OCI-LY7 (cell line): ENCODE results near the gene RDH16. TPM values are rescaled to one million over a fixed set of nuclear protein-coding genes. Genes with fewer than 3 reads are reported as not detected.

ENCODE experiments used
- Bru-seq: library from RNA; stranded (reverse); fragments of 400-500 nt; gene quantifications from one replicate; lab custom pipeline; 2021; lab: Mats Ljungman, UMichigan
- BruChase-seq, 2 experiments: library from RNA; stranded (reverse); fragments of 400-500 nt; gene quantifications; one replicate each; lab custom pipeline; 2021; lab: Mats Ljungman, UMichigan
- BruUV-seq: library from RNA; stranded (reverse); fragments of 400-500 nt; replicated peaks from 2 replicates; lab custom pipeline; 2021; lab: Mats Ljungman, UMichigan
- CTCF ChIA-PET: fragments of 300-600 bp; sonication (Branson Sonifier 250); formaldehyde crosslinking; loops from one replicate; lab custom pipeline; 2022; ENCODE audit warnings: antibody characterized with exemption; ENCODE audit not compliant: unreplicated experiment; lab: Charles Lee
- POLR2A ChIA-PET: fragments of 300-600 bp; sonication (Branson Sonifier 250); formaldehyde crosslinking; loops from one replicate; lab custom pipeline; 2022; ENCODE audit warnings: antibody characterized with exemption; lab: Charles Lee
- DNase-seq: peaks from one replicate; pipeline ENCODE4 v3.0.0-alpha.2; 2015; ENCODE audit warnings: low spot score
- H2AFZ ChIP-seq: fragments of 200-600 bp; sonication (generic), shearing (Covaris generic); 2 replicates; pipeline ENCODE4 v1.6.1; 2014; ENCODE audit warnings: mild to moderate bottlenecking, antibody characterized with exemption, low read length, moderate library complexity
- H3K27ac ChIP-seq: fragments of 200-600 bp; sonication (generic); 2 replicates; pipeline ENCODE4 v1.5.1; 2014; ENCODE audit warnings: mixed run types, low read depth, mild to moderate bottlenecking, moderate library complexity, low read length, inconsistent platforms; ENCODE audit not compliant: poor library complexity, severe bottlenecking
- H3K36me3 ChIP-seq: fragments of 200-600 bp; sonication (generic); 2 replicates; pipeline ENCODE4 v1.6.1; 2014; ENCODE audit warnings: mild to moderate bottlenecking, antibody characterized with exemption, low read length, moderate library complexity, mixed read lengths; ENCODE audit not compliant: insufficient read depth
- H3K4me1 ChIP-seq: fragments of 200-600 bp; sonication (generic); 2 replicates; pipeline ENCODE4 v1.5.1; 2014; ENCODE audit warnings: mild to moderate bottlenecking, low read length; ENCODE audit not compliant: insufficient read depth, poor library complexity, severe bottlenecking
- H3K4me2 ChIP-seq: fragments of 200-600 bp; sonication (generic); 2 replicates; pipeline ENCODE4 v1.6.1; 2014; ENCODE audit warnings: mild to moderate bottlenecking, low read length
- H3K4me3 ChIP-seq: fragments of 200-600 bp; sonication (generic); 2 replicates; pipeline ENCODE4 v1.5.1; 2014; ENCODE audit warnings: mild to moderate bottlenecking, low read depth, low read length; ENCODE audit not compliant: poor library complexity, severe bottlenecking
- H3K79me2 ChIP-seq: fragments of 200-600 bp; sonication (generic); 2 replicates; pipeline ENCODE4 v1.6.1; 2016; ENCODE audit warnings: low read depth, mild to moderate bottlenecking, low read length, moderate library complexity, mixed read lengths; ENCODE audit not compliant: insufficient read depth
- H3K9me2 ChIP-seq: fragments of 200-600 bp; sonication (generic); 2 replicates; pipeline ENCODE4 v1.6.1; 2016; ENCODE audit warnings: mild to moderate bottlenecking, low read length, mixed read lengths; ENCODE audit not compliant: insufficient read depth
- H3K9me3 ChIP-seq: fragments of 200-600 bp; sonication (generic); 2 replicates; pipeline ENCODE4 v1.6.1; 2014; ENCODE audit warnings: mild to moderate bottlenecking, mixed run types, low read length, mixed read lengths
- H4K20me1 ChIP-seq: fragments of 200-600 bp; sonication (generic); 2 replicates; pipeline ENCODE4 v1.6.1; 2014; ENCODE audit warnings: mild to moderate bottlenecking, antibody characterized with exemption, low read length, moderate library complexity, mixed read lengths; ENCODE audit not compliant: insufficient read depth
- EZH2phosphoT487 ChIP-seq: fragments of 200-600 bp; sonication (generic); IDR thresholded peaks from 2 replicates; pipeline ENCODE4 v1.6.1; 2018; ENCODE audit warnings: low read depth, borderline replicate concordance, mild to moderate bottlenecking, mixed run types, antibody characterized with exemption, low read length, moderate library complexity, mixed read lengths
- intact Hi-C: fragments of 100-400 bp; cut with micrococcal nuclease; formaldehyde crosslinking; loops from one replicate; pipeline ENCODE4 v1.10.0; 2022; ENCODE audit not compliant: unreplicated experiment
- long read RNA-seq: library from polyadenylated mRNA; stranded (forward); transcript quantifications from one replicate; pipeline ENCODE4 v2.0.0, GENCODE V29; 2022
- total RNA-seq, 2 experiments: library from RNA; depleted of rRNA in 1 of 2; stranded (reverse); fragments of >200 nt in 1 of 2; shearing (Covaris generic) in 1 of 2; gene quantifications; 2 replicates each; pipeline ENCODE4 v1.2.3, GENCODE V29; 2014 to 2022
- TF ChIP-seq, protein P1 (sequence below): fragments of 200-600 bp; sonication (generic); conservative IDR thresholded peaks from 2 replicates; pipeline ENCODE4 v1.5.1; 2014; ENCODE audit warnings: mild to moderate bottlenecking, antibody characterized with exemption, low read length, moderate library complexity, mixed read lengths

The RDH16 gene
- total RNA-seq (2014; rRNA removed; shearing (Covaris generic)) = 0.06 and 0.15 TPM in 2 replicates
- 0.13 and 0.41 TPM in 2 replicates for total RNA-seq (2022)
- percentile 18 among the genes with signal in this experiment for Bru-seq, nascent RNA
- percentile 18 among the genes with signal in this experiment for BruChase-seq, experiment 1, labeled RNA remaining after a 6-hour chase
- BruChase-seq, experiment 2, labeled RNA remaining after a 2-hour chase = percentile 30 among the genes with signal in this experiment
- long read RNA-seq = 0 reads

DNA sequence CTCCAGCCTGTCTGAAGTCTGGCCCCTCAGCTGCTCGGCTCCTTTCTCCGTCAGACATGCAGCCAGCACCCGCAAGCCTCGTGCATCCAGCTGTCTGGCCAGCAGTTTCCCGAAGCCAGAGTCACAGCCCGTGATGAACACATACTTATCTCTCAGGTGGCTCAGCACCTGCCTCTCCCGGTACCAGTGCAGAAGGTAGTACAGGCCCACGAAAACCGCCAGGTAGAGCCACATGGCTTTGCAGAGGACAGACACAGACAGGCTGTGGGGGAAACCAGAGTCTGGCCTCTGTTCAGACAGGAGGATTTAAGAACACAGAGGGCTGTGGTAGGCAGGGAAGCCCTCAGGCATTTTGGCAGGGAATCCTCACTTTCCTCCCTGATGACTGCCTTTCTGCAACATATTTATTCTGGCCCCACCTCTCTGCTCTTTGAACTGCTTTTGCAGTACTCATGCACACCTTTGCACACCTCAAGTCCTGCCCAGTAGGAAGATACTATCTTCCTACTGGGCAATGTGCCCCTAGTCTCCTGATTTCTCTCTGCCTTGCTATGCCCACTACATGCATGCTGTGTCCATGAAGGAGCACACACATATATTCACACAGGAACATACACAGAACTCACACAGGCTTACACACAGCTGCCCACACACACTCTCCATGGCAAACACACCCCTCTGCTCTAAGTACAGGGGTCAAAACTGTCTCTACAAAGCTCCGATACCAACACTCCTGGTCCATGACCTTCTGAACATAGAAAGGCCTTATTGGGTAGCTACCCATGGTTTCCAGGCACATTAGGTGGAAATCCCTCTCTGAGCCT lies at the start of gene RDH16:
RDH16 (minus strand) TSS at position 380 of the 824 bp plus-strand sequence; CDS start at position 234, 146 bp downstream.
- CTCF ChIA-PET = no interaction called here
- Histone ChIP-seq H3K4me1 (no peaks in the 10 kb centered on the region), H3K9me2 (no peaks in the 10 kb centered on the region), H2AFZ (no peak within 1 kb of the TSS), H3K79me2 (no peaks in the 10 kb centered on the region), H3K9me3 (no peaks in the 10 kb centered on the region), H3K27ac (no peak within 1 kb of the TSS), H3K4me2 (no peak within 1 kb of the TSS), H4K20me1 (no peaks in the 10 kb centered on the region), H3K4me3 (no peak within 1 kb of the TSS), H3K36me3 (no peaks in the 10 kb centered on the region)
- intact Hi-C loops = no loop called here
- no peak for DNase-seq
- TF ChIP-seq EZH2phosphoT487 = no peak
- TF ChIP-seq, protein P1, sequence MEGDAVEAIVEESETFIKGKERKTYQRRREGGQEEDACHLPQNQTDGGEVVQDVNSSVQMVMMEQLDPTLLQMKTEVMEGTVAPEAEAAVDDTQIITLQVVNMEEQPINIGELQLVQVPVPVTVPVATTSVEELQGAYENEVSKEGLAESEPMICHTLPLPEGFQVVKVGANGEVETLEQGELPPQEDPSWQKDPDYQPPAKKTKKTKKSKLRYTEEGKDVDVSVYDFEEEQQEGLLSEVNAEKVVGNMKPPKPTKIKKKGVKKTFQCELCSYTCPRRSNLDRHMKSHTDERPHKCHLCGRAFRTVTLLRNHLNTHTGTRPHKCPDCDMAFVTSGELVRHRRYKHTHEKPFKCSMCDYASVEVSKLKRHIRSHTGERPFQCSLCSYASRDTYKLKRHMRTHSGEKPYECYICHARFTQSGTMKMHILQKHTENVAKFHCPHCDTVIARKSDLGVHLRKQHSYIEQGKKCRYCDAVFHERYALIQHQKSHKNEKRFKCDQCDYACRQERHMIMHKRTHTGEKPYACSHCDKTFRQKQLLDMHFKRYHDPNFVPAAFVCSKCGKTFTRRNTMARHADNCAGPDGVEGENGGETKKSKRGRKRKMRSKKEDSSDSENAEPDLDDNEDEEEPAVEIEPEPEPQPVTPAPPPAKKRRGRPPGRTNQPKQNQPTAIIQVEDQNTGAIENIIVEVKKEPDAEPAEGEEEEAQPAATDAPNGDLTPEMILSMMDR = no peak
- BruUV-seq = no TSS peak
- POLR2A ChIA-PET = interaction anchor here (1.1 kb wide), 1 partner anchor 53 kb away, joined by 3 read pairs; no protein-coding TSS in a partner anchor

DNA sequence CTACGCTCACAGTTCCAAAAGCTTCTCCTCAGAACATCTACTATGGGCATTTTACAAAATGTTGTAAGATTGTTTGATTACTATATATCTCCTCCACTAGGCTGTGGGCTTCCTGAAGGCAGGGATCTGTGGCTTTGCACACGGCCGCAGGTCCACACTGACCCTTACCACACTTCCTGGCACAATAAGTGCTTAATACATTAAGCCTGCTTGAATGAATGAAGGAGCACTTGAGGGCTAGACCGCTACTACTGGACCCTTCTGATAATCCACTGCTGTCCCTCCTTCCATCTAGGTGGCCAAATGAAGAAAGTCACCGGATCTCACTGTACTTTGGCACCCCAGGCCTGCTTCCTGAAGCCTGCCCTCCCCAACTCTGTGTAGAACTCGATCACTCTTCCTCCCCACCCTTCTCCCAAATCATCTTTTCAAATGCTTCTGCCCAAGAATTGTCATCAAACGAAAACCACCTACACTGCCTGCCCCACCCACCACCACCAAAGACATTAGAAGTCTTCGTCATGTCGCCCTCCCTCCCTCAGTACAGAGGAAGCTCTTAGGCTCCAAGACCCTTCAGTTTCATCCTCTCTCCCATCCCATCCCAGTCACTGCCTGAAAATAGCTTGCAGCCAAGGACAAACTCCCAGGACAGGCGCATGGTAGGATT lies 49.5 kb upstream of the RDH16 start:
- no TSS peak for BruUV-seq

More for the DNA sequence above, 49.5 kb upstream of the RDH16 start:
- TF ChIP-seq EZH2phosphoT487 = no peak
- TF ChIP-seq, protein P1 = no peak
- peak overlapping the region; percentile 42 for H3K4me2 ChIP-seq
- 0 out of 2 replicates have a peak, but pooled peaks cover 5% of the 10 kb centered on the region for H4K20me1 ChIP-seq
- ChIA-PET POLR2A (no interaction called here), CTCF (interaction anchor here (3.0 kb wide), 1 partner anchor 105 kb away, joined by 12 read pairs; the partner anchor contains the start of gene STAT6)
- peaks cover 27% of the 10 kb centered on the region for H3K36me3 ChIP-seq
- intact Hi-C loops = loop anchor here (5.0 kb wide), 1 partner anchor 175 kb away; no protein-coding TSS in a partner anchor
- no peak for DNase-seq
- H3K27ac ChIP-seq = no peak overlapping the region
- H3K9me2 ChIP-seq = no peaks in the 10 kb centered on the region
- no peaks in the 10 kb centered on the region for H3K9me3 ChIP-seq
- H3K79me2 ChIP-seq = peaks cover 14% of the 10 kb centered on the region; the same call in 1 of the 2 replicates
- H2AFZ ChIP-seq = peak overlapping the region; percentile 88
- H3K4me3 ChIP-seq = peak overlapping the region; percentile 48
- H3K4me1 ChIP-seq = peaks cover 15% of the 10 kb centered on the region
